NCI-H2107 treated with DMSO at 0.1 percent for 48 hours (cell line): ENCODE results near the gene POLG2.
"Not testable (repeated sequence)": the region's sequence is repeated elsewhere in the genome, so short reads cannot be mapped to it uniquely, and the experiment has no call there.

Source experiments
- DNase-seq: peaks from one replicate; lab custom pipeline; 2025; ENCODE audit not compliant: unreplicated experiment; lab: John Stamatoyannopoulos, UW

POLG2 gene

DNA sequence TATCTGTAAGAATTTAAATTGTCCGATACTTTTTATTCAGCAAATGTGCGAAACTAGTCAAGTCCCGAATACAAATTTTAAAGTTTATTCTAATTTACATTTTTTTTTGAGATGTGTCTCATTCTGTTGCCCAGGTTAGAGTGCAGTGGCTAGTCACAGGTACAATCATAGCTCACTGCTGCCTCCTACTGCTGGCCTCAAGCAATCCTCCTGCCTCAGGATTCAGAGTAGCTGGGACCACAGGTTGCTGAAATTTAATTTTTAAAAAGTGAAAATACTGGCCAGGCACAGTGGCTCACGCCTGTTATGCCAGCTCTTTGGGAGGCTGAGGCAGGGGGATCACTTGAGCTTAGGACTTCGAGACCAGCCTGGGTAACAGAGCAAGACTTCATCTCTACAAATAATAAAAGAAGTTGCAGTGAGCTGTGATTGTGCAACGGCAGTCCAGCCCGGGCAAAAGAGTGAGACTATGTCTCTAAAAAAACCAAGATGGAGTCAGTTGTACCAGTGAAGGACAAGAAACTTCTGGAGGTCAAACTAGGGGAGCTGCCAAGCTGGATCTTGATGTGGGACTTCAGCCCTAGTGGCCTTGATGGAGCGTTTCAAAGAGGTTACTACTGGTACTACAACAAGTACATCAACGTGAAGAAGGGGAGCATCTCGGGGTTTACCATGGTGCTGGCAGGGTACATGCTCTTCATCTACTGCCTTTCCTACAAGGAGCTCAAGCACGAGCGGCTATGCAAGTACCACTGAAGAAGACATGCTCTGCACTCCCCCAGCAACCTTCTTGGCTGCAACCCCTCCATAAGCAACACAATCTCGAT lies 5.6 kb downstream of the POLG2 start:
- no peak for DNase-seq

DNA sequence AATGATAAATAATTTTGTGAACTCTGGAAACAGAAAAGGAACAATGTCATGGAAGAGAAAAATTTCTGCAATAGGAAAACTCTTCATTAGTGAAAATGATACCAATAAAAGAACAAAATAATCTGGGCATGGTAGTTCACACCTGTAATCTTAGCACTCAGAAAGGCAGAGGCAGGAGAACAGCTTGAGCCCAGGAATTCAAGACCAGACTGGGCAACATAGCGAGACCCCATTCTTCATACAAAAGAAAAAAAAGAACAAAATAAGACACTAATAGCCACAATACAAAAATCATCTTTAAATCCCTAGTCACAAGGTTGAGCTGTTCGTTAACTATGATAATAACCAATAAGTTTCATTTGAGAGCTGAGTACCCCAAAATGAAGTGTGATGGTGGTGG lies 8.6 kb downstream of the POLG2 start:
- DNase-seq: no peak

GRCh38 chr17:64484380-64484779 lies 12.5 kb downstream of the POLG2 start:
- no peak for DNase-seq

- no peak for DNase-seq
These were observed 15.9 kb downstream of the POLG2 start for GRCh38 chr17:64480951-64481350.

- no peak for DNase-seq
These were observed 19.0 kb downstream of the POLG2 start for GRCh38 chr17:64477849-64478248.

DNA sequence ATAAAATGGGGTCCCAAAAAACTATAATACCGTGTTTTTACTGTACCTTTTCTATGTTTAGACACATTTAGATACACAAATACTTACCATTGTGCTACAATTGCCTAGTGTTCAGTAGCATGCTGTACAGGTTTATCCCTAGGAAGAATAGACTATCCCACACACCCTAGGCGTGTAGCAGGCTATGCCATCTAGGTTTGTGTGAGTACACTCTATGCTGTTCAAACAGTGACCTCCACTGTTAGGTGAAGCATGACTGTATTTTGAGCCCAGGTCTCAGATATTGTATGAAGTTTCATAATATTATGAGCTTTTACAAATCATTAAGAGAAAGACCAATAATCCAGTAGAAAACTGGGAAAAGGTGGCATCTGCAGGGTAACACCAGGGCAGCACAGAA lies 24.3 kb downstream of the POLG2 start:
- DNase-seq: no peak

DNA sequence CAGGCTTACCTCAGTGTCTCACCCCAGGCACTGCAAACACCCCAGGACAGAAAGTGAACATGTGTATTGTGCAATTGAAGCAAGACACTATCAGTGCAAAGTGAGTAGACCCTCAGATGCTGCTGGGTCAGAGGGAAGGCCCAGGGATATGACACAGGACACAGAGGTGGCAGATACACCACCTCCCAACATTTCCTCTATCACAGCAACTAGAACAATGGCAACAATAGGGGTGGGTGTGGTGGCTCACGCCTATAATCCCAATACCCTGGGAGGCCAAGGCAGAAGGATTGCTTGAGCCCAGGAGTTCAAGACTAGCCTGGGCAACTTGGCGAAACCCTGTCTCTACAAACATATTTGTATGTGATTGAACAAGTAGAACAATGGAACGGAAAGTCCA lies 25.4 kb downstream of the POLG2 start:
- DNase-seq: no peak

- no peak for DNase-seq
These were observed 26.2 kb downstream of the POLG2 start for GRCh38 chr17:64470625-64471024.

GRCh38 chr17:64466834-64467233 lies 30.0 kb downstream of the POLG2 start:
- not testable (repeated sequence) for DNase-seq

DNA sequence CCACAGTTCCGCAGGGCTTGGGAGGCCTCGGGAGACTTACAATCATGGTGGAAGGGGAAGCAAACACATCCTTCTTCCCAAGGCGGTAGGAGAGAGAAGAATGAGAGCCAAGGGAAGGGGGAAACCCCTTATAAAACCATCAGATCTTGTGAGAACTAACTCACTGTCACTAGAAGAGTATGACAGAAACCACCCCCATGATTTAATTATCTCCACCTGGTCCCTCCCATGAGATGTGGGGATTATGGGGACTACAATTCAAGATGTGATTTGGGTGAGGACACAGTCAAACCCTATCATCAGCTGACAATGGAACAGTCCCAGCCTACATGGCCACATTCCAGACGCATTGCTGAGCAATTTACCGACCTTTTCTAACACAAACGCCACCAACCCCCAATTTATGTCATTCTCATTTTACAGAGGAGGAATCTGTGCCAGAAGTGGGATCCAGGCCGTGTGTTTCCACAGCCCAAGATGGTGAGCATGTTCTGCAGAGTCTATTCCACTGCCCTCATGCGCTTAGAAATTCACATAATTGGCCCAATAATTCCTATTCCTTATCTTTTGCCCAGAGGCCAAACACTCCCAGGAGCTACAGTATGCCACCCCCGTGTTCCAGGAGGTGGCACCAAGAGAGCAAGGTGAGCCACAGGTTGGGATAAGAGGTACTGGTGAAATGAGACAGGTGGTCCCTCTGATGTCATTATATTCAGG lies 30.7 kb downstream of the POLG2 start:
- DNase-seq: no peak

GRCh38 chr17:64461788-64462187 lies 35.1 kb downstream of the POLG2 start:
- no peak for DNase-seq

DNA sequence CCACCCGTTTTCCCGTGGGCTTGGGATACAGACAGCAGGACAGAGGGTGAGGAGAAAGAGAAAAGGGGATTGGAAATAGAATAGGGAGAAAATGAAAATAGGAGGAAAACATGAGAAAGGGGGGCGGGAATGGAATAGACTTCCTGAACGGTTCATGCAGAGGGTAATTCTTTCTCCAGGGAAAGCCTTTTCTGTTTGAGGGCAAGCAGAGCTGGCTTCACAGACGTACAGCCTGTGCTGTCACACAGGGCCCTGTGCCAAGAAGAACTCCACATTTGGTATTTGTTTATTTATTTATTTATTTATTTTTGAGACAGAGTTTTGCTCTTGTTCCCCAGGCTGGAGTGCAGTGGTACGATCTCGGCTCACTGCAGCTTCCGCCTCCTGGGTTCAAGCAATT lies 35.9 kb downstream of the POLG2 start:
- DNase-seq: no peak

DNA sequence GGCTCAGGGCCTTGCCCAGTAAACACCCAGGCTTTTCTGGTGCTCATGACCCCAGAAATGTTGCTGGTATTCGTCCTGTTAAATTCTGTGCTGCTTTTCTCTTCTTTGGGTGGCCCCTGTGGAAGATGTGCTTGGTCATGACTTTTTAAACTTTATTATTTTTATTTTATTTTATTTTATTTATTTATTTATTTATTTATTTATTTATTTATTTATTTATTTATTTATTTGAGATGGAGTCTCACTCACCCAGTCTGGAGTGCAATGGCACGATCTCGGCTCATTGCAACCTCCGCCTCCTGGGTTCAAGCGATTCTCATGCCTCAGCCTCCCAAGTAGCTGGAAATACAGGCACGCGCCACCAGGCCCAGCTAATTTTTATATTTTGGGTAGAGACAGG lies 37.0 kb downstream of the POLG2 start:
- DNase-seq: not testable (repeated sequence)

DNA sequence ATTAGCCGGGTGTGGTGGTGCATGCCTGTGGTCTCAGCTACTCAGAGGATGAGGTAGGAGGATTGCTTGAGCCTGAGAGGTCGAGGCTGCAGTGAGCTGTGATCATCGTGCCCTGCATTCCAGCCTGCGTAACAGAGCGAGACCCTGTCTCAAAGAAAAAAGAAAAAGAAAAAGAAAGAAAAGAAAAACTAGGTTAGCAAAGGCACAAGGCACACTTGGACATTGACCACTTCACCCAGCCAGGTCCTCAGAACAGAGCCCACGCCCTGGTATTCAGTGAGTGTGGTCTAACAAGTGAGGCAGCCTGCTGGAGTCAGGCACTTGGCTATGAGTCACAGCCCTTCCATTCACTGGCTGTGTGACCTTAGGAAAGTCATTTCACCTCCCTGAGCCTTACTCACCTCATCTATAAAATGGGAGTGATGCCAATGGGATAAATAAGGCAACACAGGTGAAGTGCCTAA lies 37.5 kb downstream of the POLG2 start:
- DNase-seq: no peak

DNA sequence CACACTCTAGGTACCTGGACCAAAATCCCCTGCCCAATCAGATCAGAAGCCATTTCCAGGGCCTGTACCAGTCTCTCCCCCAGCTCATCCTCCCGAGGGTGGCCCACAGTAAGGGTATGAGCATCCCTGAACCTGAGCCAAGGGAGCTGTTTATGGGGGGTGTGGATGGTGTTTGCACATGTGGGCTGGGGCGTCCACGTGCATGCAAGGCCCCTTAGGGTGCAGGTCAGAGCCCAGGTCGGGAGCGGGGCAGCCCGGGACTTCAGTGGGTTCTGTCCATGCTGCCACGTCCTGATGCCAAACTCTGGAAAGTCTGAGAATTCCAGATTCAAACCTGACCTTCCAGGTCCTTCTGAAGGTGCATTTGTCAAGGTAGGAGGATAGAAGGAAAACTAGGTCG lies 38.1 kb downstream of the POLG2 start:
- no peak for DNase-seq

DNA sequence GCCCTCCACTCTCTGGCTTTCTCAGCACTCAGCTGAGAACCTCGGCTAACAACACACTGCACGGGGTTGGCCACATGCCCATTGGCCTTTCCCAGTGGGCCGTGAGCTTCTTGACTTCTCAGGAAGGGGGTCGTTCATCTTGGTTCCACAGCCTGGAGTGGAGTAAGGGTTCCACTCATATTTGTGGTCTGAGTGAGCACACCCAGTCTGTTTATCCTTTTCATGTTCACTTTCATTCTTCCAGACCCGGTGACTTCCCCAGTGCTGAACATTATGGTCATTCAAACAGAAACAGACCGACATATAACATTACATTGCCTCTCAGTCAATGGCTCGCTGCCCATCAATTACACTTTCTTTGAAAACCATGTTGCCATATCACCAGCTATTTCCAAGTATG lies 39.7 kb downstream of the POLG2 start:
- no peak for DNase-seq

GRCh38 chr17:64455993-64456885 lies 40.6 kb downstream of the POLG2 start:
- DNase-seq: no peak

DNA sequence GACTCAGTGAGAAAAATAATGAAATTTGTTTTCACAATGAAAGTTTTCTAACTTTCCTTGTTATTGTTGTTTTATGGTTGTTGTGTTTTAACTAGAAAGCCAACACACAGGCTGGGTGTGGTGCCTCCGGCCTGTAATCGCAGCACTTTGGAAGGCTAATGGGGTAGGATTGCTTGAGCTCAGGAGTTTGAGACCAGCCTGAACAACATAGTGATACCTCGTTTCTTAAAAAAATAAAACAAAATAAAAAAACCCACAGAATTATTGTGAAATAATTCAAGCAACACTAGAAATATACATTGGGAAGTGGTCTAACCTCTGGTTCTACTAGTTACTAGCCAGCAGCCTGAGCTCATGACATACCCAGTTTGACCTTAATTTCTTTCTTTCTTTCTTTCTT lies 47.3 kb downstream of the POLG2 start:
- no peak for DNase-seq

GRCh38 chr17:64448665-64449512 lies 48.0 kb downstream of the POLG2 start, which contains the start of gene MILR1:
MILR1 (plus strand) TSS chr17:64449115; CDS start chr17:64449169, 54 bp downstream.
- no peak for DNase-seq

- no peak for DNase-seq
These were observed 49.3 kb downstream of the POLG2 start for GRCh38 chr17:64447526-64447925.
